Body of pancreas (tissue), 4 donors: ENCODE results near the gene ZBTB17. TPM values are rescaled to one million over a fixed set of nuclear protein-coding genes. Genes with fewer than 3 reads are reported as not detected.
A peak's percentile ranks its signal among the peaks of the same experiment; 100 is the strongest.

Experiments used
- ATAC-seq: fragments of 150-250 bp; one replicate; pipeline ENCODE4 v1.9.1; 2016
- DNase-seq, 4 donors: peaks; one replicate each; pipeline ENCODE4 v3.0.0-alpha.2; 2019
- H3K27ac ChIP-seq, 4 donors: fragments of 200-600 bp; sonication (generic); 1 replicate in 3 of 4; 2 replicates in 1 of 4; pipeline versions ENCODE4 v1.5.1 to v1.6.1; 2016 to 2019; ENCODE audit warnings: mild to moderate bottlenecking in 1 of 4, mixed read lengths in 1 of 4, moderate library complexity in 1 of 4
- H3K27me3 ChIP-seq, 2 donors: fragments of 200-600 bp; sonication (generic); one replicate each; pipeline ENCODE4 v1.6.0; 2016; ENCODE audit warnings: mild to moderate bottlenecking in 1 of 2
- H3K36me3 ChIP-seq, 2 donors: fragments of 200-600 bp; sonication (generic); replicated peaks in 1 of 2; 2 replicates each; pipeline ENCODE4 v1.5.1; 2016; ENCODE audit warnings: low read depth in 2 of 2; ENCODE audit not compliant: insufficient read depth in 1 of 2
- H3K4me1 ChIP-seq: fragments of 200-600 bp; sonication (generic); one replicate; pipeline ENCODE4 v1.6.0; 2016
- H3K4me3 ChIP-seq, 2 donors: fragments of 200-600 bp; sonication (generic); 1 replicate in 1 of 2; 2 replicates in 1 of 2; pipeline ENCODE4 v1.5.1; 2016 to 2019
- H3K9me3 ChIP-seq, 3 donors: fragments of 200-600 bp; sonication (generic); 1 replicate in 2 of 3; 2 replicates in 1 of 3; pipeline ENCODE4 v1.5.1; 2016
- CTCF ChIP-seq, 7 experiments: fragments of 450-650 bp in 4 of 7; fragments of 200-600 bp in 3 of 7; sonication (generic) in 3 of 7; IDR thresholded peaks; one replicate each; pipeline ENCODE4 v1.5.1; 2016 to 2019; ENCODE audit warnings: antibody characterized with exemption in 7 of 7
- POLR2A ChIP-seq, 3 donors: fragments of 450-650 bp; IDR thresholded peaks; one replicate each; pipeline ENCODE4 v1.6.1; 2016; ENCODE audit warnings: antibody characterized with exemption in 3 of 3, mild to moderate bottlenecking in 2 of 3
- whole genome bisulfite sequencing, 2 donors: methylation state at CpG; one replicate each; pipeline ENCODE4 v1.1.5; 2017; 5-methylcytosine and 5-hydroxymethylcytosine counted together
- intact Hi-C: fragments of 100-400 bp; cut with DNase I; formaldehyde crosslinking; loops from one replicate; pipeline ENCODE4 v1.15.1; 2023
- total RNA-seq, 2 donors: library from RNA; depleted of rRNA; stranded (reverse); fragments of >200 nt; gene quantifications; one replicate each; pipeline ENCODE4 v1.1.0, GENCODE V29; 2016

ZBTB17 gene
- total RNA-seq, 2 donors from 2014 or later, result 28.8 to 73.2 TPM

- peak; percentile 27 for ATAC-seq
- WGBS, 2 donors, result 62 to 66% methylated on average over 21 to 36 of the region's 37 CpGs
- TF ChIP-seq POLR2A (IDR thresholded peaks at IDR 0.05) (no peak), CTCF (IDR thresholded peaks at IDR 0.05) (no peak)
- peak within 1 kb of the TSS; percentile 3 to 66 (median 58) for H3K27ac ChIP-seq
- H3K4me3 ChIP-seq, result no peak within 1 kb of the TSS
- no peaks in the 10 kb centered on the region for H3K9me3 ChIP-seq
- no peaks in the 10 kb centered on the region for H3K36me3 ChIP-seq
- H3K4me1 ChIP-seq, result peaks cover 63% of the 10 kb centered on the region
- peak; percentile 37 to 63 (median 54) for DNase-seq
- intact Hi-C loops, result no loop called here
- no peaks in the 10 kb centered on the region for H3K27me3 ChIP-seq
These were observed 41.8 kb upstream of the ZBTB17 start, which contains the start of gene HSPB7 for GRCh38 chr1:16017461-16018303. Gene HSPB7 (minus strand): TSS chr1:16018043. CDS start chr1:16017963, 80 bp downstream.

- Histone ChIP-seq H3K4me1 (peaks cover 66% of the 10 kb centered on the region), H3K4me3 (no peak overlapping the region), H3K9me3 (no peaks in the 10 kb centered on the region), H3K36me3 (no peaks in the 10 kb centered on the region), H3K27me3 (no peaks in the 10 kb centered on the region), H3K27ac (peak overlapping the region in 3 of 4 donors; percentile 3 to 66 (median 65))
- WGBS, 2 donors, result 80 to 83% methylated on average over 7 to 10 of the region's 10 CpGs
- ATAC-seq (no peak), DNase-seq (no peak)
- intact Hi-C loops, result no loop called here
- TF ChIP-seq CTCF (IDR thresholded peaks at IDR 0.05) (no peak), POLR2A (IDR thresholded peaks at IDR 0.05) (no peak)
These were observed 41.2 kb upstream of the ZBTB17 start for GRCh38 chr1:16017076-16017460.

GRCh38 chr1:16015960-16016901 lies 40.3 kb upstream of the ZBTB17 start:
- no peaks in the 10 kb centered on the region for H3K36me3 ChIP-seq
- WGBS, 2 donors, result 70 to 74% methylated on average over 12 to 23 of the region's 23 CpGs
- TF ChIP-seq POLR2A (IDR thresholded peaks at IDR 0.05), result no peak
- no peak for TF ChIP-seq CTCF (IDR thresholded peaks at IDR 0.05)
- no peaks in the 10 kb centered on the region for H3K9me3 ChIP-seq
- H3K4me1 ChIP-seq, result peaks cover 58% of the 10 kb centered on the region
- no peak for ATAC-seq
- intact Hi-C loops, result no loop called here
- no peak overlapping the region for H3K4me3 ChIP-seq
- no peaks in the 10 kb centered on the region for H3K27me3 ChIP-seq
- no peak overlapping the region for H3K27ac ChIP-seq
- DNase-seq, result no peak

GRCh38 chr1:16015491-16015890 lies 39.6 kb upstream of the ZBTB17 start:
- 92 to 94% methylated on average over 19 to 25 of the region's 25 CpGs for WGBS, 2 donors
- Histone ChIP-seq H3K27me3 (no peaks in the 10 kb centered on the region), H3K27ac (no peak overlapping the region), H3K36me3 (no peaks in the 10 kb centered on the region), H3K9me3 (no peaks in the 10 kb centered on the region), H3K4me1 (peaks cover 54% of the 10 kb centered on the region), H3K4me3 (no peak overlapping the region)
- ATAC-seq (no peak), DNase-seq (no peak)
- TF ChIP-seq CTCF (IDR thresholded peaks at IDR 0.05) (no peak), POLR2A (IDR thresholded peaks at IDR 0.05) (no peak)
- intact Hi-C loops, result no loop called here
